Keratinocyte (primary cell): ENCODE data around the gene SIK2. TPM values are rescaled to one million over a fixed set of nuclear protein-coding genes. Genes with fewer than 3 reads are reported as not detected.

ENCODE experiments used
- DNase-seq: peaks from one replicate; pipeline ENCODE4 v3.0.0-alpha.2; 2011; ENCODE audit warnings: low read depth, missing footprints, low spot score
- FAIRE-seq: peaks from 2 replicates; lab custom pipeline; 2011; peaks lifted over from hg19 to GRCh38; lab: Jason Lieb, UNC
- H2AFZ ChIP-seq: 2 replicates; pipeline ENCODE4 v1.6.0; 2012; ENCODE audit warnings: low read length, control low read depth, inconsistent platforms; ENCODE audit not compliant: control insufficient read depth
- H3K27ac ChIP-seq: 2 replicates; pipeline ENCODE4 v1.5.1; 2011; ENCODE audit warnings: low read length; ENCODE audit not compliant: control insufficient read depth, insufficient read depth
- H3K27me3 ChIP-seq: 3 replicates; pipeline ENCODE4 v1.6.0; 2011; ENCODE audit warnings: low read length; ENCODE audit not compliant: control insufficient read depth, insufficient read depth; ENCODE audit errors: extremely low read depth
- H3K36me3 ChIP-seq, 2 experiments: 2 replicates in 1 of 2; 3 replicates in 1 of 2; pipeline ENCODE4 v1.5.1; 2011; ENCODE audit warnings: low read length in 2 of 2, mild to moderate bottlenecking in 1 of 2; ENCODE audit not compliant: control insufficient read depth in 2 of 2, insufficient read depth in 2 of 2; ENCODE audit errors: extremely low read depth in 1 of 2
- H3K4me1 ChIP-seq: 3 replicates; pipeline ENCODE4 v1.5.1; 2011; ENCODE audit warnings: low read length; ENCODE audit not compliant: control insufficient read depth, insufficient read depth; ENCODE audit errors: extremely low read depth
- H3K4me2 ChIP-seq: 3 replicates; pipeline ENCODE4 v1.6.0; 2011; ENCODE audit warnings: low read depth, low read length; ENCODE audit not compliant: control insufficient read depth, insufficient read depth; ENCODE audit errors: extremely low read depth
- H3K4me3 ChIP-seq, 3 experiments: fragments of 200-600 bp in 1 of 3; sonication (generic) in 1 of 3; 2 replicates in 2 of 3; 3 replicates in 1 of 3; pipeline ENCODE4 v1.5.1; 2011 to 2016; ENCODE audit warnings: low read length in 3 of 3, mild to moderate bottlenecking in 3 of 3, control low read depth in 2 of 3, inconsistent platforms in 1 of 3, low read depth in 1 of 3, mixed read lengths in 1 of 3, mixed run types in 1 of 3, moderate library complexity in 1 of 3; ENCODE audit not compliant: control insufficient read depth in 2 of 3, insufficient read depth in 2 of 3; ENCODE audit errors: extremely low read depth in 1 of 3
- H3K79me2 ChIP-seq: 2 replicates; pipeline ENCODE4 v1.6.0; 2012; ENCODE audit warnings: low read length; ENCODE audit not compliant: control insufficient read depth, insufficient read depth
- H3K9ac ChIP-seq: 3 replicates; pipeline ENCODE4 v1.6.0; 2011; ENCODE audit warnings: low read length; ENCODE audit not compliant: control insufficient read depth, insufficient read depth; ENCODE audit errors: extremely low read depth
- H3K9me1 ChIP-seq: 3 replicates; pipeline ENCODE4 v1.6.0; 2011; ENCODE audit warnings: low read length; ENCODE audit not compliant: control insufficient read depth, insufficient read depth; ENCODE audit errors: extremely low read depth
- H3K9me3 ChIP-seq: 2 replicates; pipeline ENCODE4 v1.5.1; 2012; ENCODE audit warnings: low read depth, low read length; ENCODE audit not compliant: control insufficient read depth
- H4K20me1 ChIP-seq: 3 replicates; pipeline ENCODE4 v1.6.0; 2011; ENCODE audit warnings: low read length; ENCODE audit not compliant: control insufficient read depth, insufficient read depth; ENCODE audit errors: extremely low read depth
- CTCF ChIP-seq, 3 experiments: IDR thresholded peaks in 1 of 3; conservative IDR thresholded peaks in 1 of 3; optimal IDR thresholded peaks in 1 of 3; 2 replicates in 2 of 3; 3 replicates in 1 of 3; pipeline versions ENCODE3 to v1.5.1; 2011; ENCODE audit warnings: low read length in 3 of 3, mild to moderate bottlenecking in 3 of 3, moderate library complexity in 2 of 3, control low read depth in 1 of 3, inconsistent platforms in 1 of 3; ENCODE audit not compliant: insufficient read depth in 2 of 3; ENCODE audit errors: extremely low read depth in 1 of 3
- EZH2 ChIP-seq: IDR thresholded peaks from one replicate; pipeline ENCODE4 v1.6.1; 2012; ENCODE audit warnings: inconsistent platforms, mild to moderate bottlenecking, low read length, moderate library complexity
- dilution Hi-C: fragments of 300-500 bp; cut with MboI; formaldehyde crosslinking; loops from one replicate; pipeline ENCODE4 v1.7.0; 2020; ENCODE audit warnings: low sequenced_read_pairs; ENCODE audit not compliant: extremely low pct_ligation_motif_present
- polyA plus RNA-seq, 5 experiments: library from polyadenylated mRNA; depleted of rRNA in 3 of 5; stranded (reverse) in 3 of 5; stranded (forward) in 1 of 5; unstranded in 1 of 5; fragments of >200 nt; gene quantifications; 1 replicate in 1 of 5; 2 replicates in 3 of 5; 3 replicates in 1 of 5; pipeline versions ENCODE4 v1.2.1 to v1.2.3, GENCODE V29; 2011 to 2012; ENCODE audit warnings: missing spikeins in 2 of 5, low read depth in 1 of 5, low replicate concordance in 1 of 5

The SIK2 gene
- polyA plus RNA-seq, 1 donor (not counting 4 experiments of a cell fraction or from before 2014, with no cell fraction given) = 10.0 TPM

- Histone ChIP-seq H4K20me1 (no peaks in the 10 kb centered on the region), H2AFZ (no peak overlapping the region), H3K9me1 (no peaks in the 10 kb centered on the region), H3K4me2 (no peak overlapping the region), H3K27me3 (no peaks in the 10 kb centered on the region), H3K27ac (no peak overlapping the region), H3K9me3 (no peaks in the 10 kb centered on the region), H3K9ac (no peak overlapping the region), H3K4me1 (peaks cover 14% of the 10 kb centered on the region), H3K79me2 (peaks cover 69% of the 10 kb centered on the region), H3K36me3 (no peaks in the 10 kb centered on the region), H3K4me3 (no peak overlapping the region)
- DNase-seq = no peak
- no peak for FAIRE-seq
- TF ChIP-seq EZH2 (no peak), CTCF (optimal IDR thresholded peaks at IDR 0.05 in 1 of 3, IDR thresholded peaks at IDR 0.05 in 1 of 3, conservative IDR thresholded peaks at IDR 0.05 in 1 of 3; ENCODE audit: extremely low read depth in 1 of 3, insufficient read depth in 2 of 3, low read length in 3 of 3) (no peak)
- dilution Hi-C loops = no loop called here
Observed at GRCh38 chr11:111607751-111608150, 5.5 kb downstream of the SIK2 start.

GRCh38 chr11:111612224-111612623 is 10.0 kb downstream of the SIK2 start:
- Histone ChIP-seq H3K79me2 (peaks cover 32% of the 10 kb centered on the region), H2AFZ (no peak overlapping the region), H3K9me1 (no peaks in the 10 kb centered on the region), H3K27ac (no peak overlapping the region), H4K20me1 (no peaks in the 10 kb centered on the region), H3K4me2 (no peak overlapping the region), H3K4me1 (no peaks in the 10 kb centered on the region), H3K27me3 (no peaks in the 10 kb centered on the region), H3K9me3 (no peaks in the 10 kb centered on the region), H3K36me3 (peaks cover 0 to 1% of the 10 kb centered on the region in 2 experiments), H3K4me3 (no peak overlapping the region), H3K9ac (no peak overlapping the region)
- FAIRE-seq (no peak), DNase-seq (no peak)
- TF ChIP-seq CTCF (optimal IDR thresholded peaks at IDR 0.05 in 1 of 3, IDR thresholded peaks at IDR 0.05 in 1 of 3, conservative IDR thresholded peaks at IDR 0.05 in 1 of 3; ENCODE audit: extremely low read depth in 1 of 3, insufficient read depth in 2 of 3, low read length in 3 of 3) = no peak
- TF ChIP-seq EZH2 = no peak
- dilution Hi-C loops = no loop called here
